ENCODE measurements around the gene KRT34. TPM values are rescaled to one million over a fixed set of nuclear protein-coding genes. Genes with fewer than 3 reads are reported as not detected.

The KRT34 gene
- polyA plus RNA-seq, 1 of the 3 experiments (the other 2 are of a cell fraction) = 0.08 TPM

- H3K9me2 ChIP-seq = no peaks in the 10 kb centered on the region
- H3K27ac ChIP-seq (ENCODE audit: low read depth in 2 of 2, low read length in 1 of 2) = no peak overlapping the region
- no peak overlapping the region for H3K9ac ChIP-seq
- CTCF ChIA-PET = no interaction called here
- TF ChIP-seq, protein P1, sequence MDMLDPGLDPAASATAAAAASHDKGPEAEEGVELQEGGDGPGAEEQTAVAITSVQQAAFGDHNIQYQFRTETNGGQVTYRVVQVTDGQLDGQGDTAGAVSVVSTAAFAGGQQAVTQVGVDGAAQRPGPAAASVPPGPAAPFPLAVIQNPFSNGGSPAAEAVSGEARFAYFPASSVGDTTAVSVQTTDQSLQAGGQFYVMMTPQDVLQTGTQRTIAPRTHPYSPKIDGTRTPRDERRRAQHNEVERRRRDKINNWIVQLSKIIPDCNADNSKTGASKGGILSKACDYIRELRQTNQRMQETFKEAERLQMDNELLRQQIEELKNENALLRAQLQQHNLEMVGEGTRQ (IDR thresholded peaks at IDR 0.05; ENCODE audit: borderline replicate concordance, low read depth, low read length) = no peak
- no peak for TF ChIP-seq MEF2A (IDR thresholded peaks at IDR 0.05; ENCODE audit: borderline replicate concordance, low read depth)
- TF ChIP-seq, protein P2, sequence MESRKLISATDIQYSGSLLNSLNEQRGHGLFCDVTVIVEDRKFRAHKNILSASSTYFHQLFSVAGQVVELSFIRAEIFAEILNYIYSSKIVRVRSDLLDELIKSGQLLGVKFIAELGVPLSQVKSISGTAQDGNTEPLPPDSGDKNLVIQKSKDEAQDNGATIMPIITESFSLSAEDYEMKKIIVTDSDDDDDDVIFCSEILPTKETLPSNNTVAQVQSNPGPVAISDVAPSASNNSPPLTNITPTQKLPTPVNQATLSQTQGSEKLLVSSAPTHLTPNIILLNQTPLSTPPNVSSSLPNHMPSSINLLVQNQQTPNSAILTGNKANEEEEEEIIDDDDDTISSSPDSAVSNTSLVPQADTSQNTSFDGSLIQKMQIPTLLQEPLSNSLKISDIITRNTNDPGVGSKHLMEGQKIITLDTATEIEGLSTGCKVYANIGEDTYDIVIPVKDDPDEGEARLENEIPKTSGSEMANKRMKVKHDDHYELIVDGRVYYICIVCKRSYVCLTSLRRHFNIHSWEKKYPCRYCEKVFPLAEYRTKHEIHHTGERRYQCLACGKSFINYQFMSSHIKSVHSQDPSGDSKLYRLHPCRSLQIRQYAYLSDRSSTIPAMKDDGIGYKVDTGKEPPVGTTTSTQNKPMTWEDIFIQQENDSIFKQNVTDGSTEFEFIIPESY (IDR thresholded peaks at IDR 0.05; ENCODE audit: borderline replicate concordance, low read depth) = no peak
- no peak for TF ChIP-seq CHD2 (IDR thresholded peaks at IDR 0.05; ENCODE audit: low read length, partially characterized antibody)
- no peak for TF ChIP-seq RAD21 (IDR thresholded peaks at IDR 0.05; ENCODE audit: low read length)
- TF ChIP-seq, protein P3, sequence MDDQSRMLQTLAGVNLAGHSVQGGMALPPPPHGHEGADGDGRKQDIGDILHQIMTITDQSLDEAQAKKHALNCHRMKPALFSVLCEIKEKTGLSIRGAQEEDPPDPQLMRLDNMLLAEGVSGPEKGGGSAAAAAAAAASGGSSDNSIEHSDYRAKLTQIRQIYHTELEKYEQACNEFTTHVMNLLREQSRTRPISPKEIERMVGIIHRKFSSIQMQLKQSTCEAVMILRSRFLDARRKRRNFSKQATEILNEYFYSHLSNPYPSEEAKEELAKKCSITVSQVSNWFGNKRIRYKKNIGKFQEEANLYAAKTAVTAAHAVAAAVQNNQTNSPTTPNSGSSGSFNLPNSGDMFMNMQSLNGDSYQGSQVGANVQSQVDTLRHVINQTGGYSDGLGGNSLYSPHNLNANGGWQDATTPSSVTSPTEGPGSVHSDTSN (IDR thresholded peaks at IDR 0.05) = no peak
- TF ChIP-seq POLR2AphosphoS5 (IDR thresholded peaks at IDR 0.05; ENCODE audit: low read depth, low read length) = no peak
- TF ChIP-seq, protein P4, sequence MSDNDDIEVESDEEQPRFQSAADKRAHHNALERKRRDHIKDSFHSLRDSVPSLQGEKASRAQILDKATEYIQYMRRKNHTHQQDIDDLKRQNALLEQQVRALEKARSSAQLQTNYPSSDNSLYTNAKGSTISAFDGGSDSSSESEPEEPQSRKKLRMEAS (IDR thresholded peaks at IDR 0.05; ENCODE audit: low read depth) = no peak
- no peak for TF ChIP-seq JUND (IDR thresholded peaks at IDR 0.05)
- no peak for TF ChIP-seq FOSL2 (IDR thresholded peaks at IDR 0.05; ENCODE audit: borderline replicate concordance, low read depth)
- TF ChIP-seq TCF12 (IDR thresholded peaks at IDR 0.05) = no peak
- TF ChIP-seq SIN3A (IDR thresholded peaks at IDR 0.05; ENCODE audit: borderline replicate concordance, low read depth, low read length) = no peak
- H3K27me3 ChIP-seq (ENCODE audit: insufficient read depth) = no peaks in the 10 kb centered on the region
- no peaks in the 10 kb centered on the region for H3K79me2 ChIP-seq (ENCODE audit: insufficient read depth)
- peaks cover 0 to 25% of the 10 kb centered on the region in 2 experiments; a peak in 2 of 4 replicates for H3K4me1 ChIP-seq (ENCODE audit: control insufficient read depth in 1 of 2, insufficient read depth in 2 of 2, low read depth in 1 of 2, low read length in 1 of 2)
- H3K36me3 ChIP-seq (replicated peaks in 1 of 2; ENCODE audit: control insufficient read depth in 1 of 2, insufficient read depth in 2 of 2, low read length in 1 of 2) = no peaks in the 10 kb centered on the region
- DNase-seq = no peak
- 51% methylated on average over 5 of the region's 5 CpGs for WGBS (ENCODE audit: low lambda C conversion rate)
- no peak overlapping the region for H3K4me2 ChIP-seq
- H3F3A ChIP-seq (replicated peaks; ENCODE audit: insufficient read depth) = no peaks in the 10 kb centered on the region
- no peak overlapping the region for H2AFZ ChIP-seq (ENCODE audit: low read depth)
- H4K20me1 ChIP-seq (ENCODE audit: insufficient read depth) = no peaks in the 10 kb centered on the region
- no peak overlapping the region for H3K4me3 ChIP-seq (ENCODE audit: low read depth in 2 of 2, low read length in 1 of 2)
- no peaks in the 10 kb centered on the region for H3K9me3 ChIP-seq
- POLR2A ChIA-PET = no interaction called here
Measured at GRCh38 chr17:41413353-41413957, 31.3 kb upstream of the KRT34 start.
